OCI-LY3 (cell line): Measurements from ENCODE around the gene RAB11FIP5.

Experiments used
- H2AFZ ChIP-seq: fragments of 200-600, 300-600 bp; shearing (Covaris generic); 2 replicates; pipeline ENCODE4 v1.6.0; 2014; ENCODE audit warnings: antibody characterized with exemption, low read depth, low read length
- H3K27ac ChIP-seq: fragments of 200-600, 300-600 bp; sonication (generic); 2 replicates; pipeline ENCODE4 v1.5.1; 2014; ENCODE audit warnings: mild to moderate bottlenecking, low read length, moderate library complexity, mixed read lengths
- H3K27me3 ChIP-seq: fragments of 200-600, 300-600 bp; sonication (generic); 2 replicates; pipeline ENCODE4 v1.6.1; 2014; ENCODE audit warnings: low read depth, low read length, mixed read lengths
- H3K36me3 ChIP-seq: fragments of 200-600, 300-600 bp; sonication (generic); replicated peaks from 2 replicates; pipeline ENCODE3; 2014; ENCODE audit warnings: low read depth, low read length, mixed read lengths
- H3K4me1 ChIP-seq: fragments of 300-600, 200-600 bp; sonication (generic); 2 replicates; pipeline ENCODE4 v1.6.1; 2014; ENCODE audit warnings: low read length, mixed read lengths
- H3K4me2 ChIP-seq: fragments of 200-600, 300-600 bp; sonication (generic); 2 replicates; pipeline ENCODE4 v1.6.1; 2014; ENCODE audit warnings: low read length, mixed read lengths
- H3K4me3 ChIP-seq: fragments of 300-600, 200-600 bp; sonication (generic); 2 replicates; pipeline ENCODE4 v1.5.1; 2014; ENCODE audit warnings: antibody characterized with exemption, mild to moderate bottlenecking, low read length, moderate library complexity
- H3K79me2 ChIP-seq: fragments of 300-600, 200-600 bp; shearing (Covaris generic); 2 replicates; pipeline ENCODE4 v1.6.1; 2014; ENCODE audit warnings: mild to moderate bottlenecking, low read length, mixed read lengths
- H3K9ac ChIP-seq: fragments of 300-600, 200-600 bp; shearing (Covaris generic); 2 replicates; pipeline ENCODE4 v1.6.0; 2014; ENCODE audit warnings: mild to moderate bottlenecking, low read length, moderate library complexity
- H3K9me3 ChIP-seq: fragments of 200-600, 300-600 bp; shearing (Covaris generic); 2 replicates; pipeline ENCODE4 v1.6.1; 2014; ENCODE audit warnings: low read length, mixed read lengths; ENCODE audit not compliant: insufficient read depth
- H4K20me1 ChIP-seq: fragments of 200-600, 300-600 bp; sonication (generic); 2 replicates; pipeline ENCODE4 v1.6.1; 2016; ENCODE audit warnings: low read length, mixed read lengths; ENCODE audit not compliant: insufficient read depth
- EZH2phosphoT487 ChIP-seq: fragments of 200-600 bp; shearing (Covaris generic); IDR thresholded peaks from 2 replicates; pipeline ENCODE4 v1.6.1; 2018; ENCODE audit warnings: antibody characterized with exemption, mixed run types, low read depth
- TF ChIP-seq, protein P1 (sequence below): fragments of 200-600, 300-600 bp; sonication (generic); IDR thresholded peaks from 2 replicates; pipeline ENCODE4 v1.5.1; 2014; ENCODE audit warnings: antibody characterized with exemption, low read length, low read depth

The RAB11FIP5 gene, protein sequence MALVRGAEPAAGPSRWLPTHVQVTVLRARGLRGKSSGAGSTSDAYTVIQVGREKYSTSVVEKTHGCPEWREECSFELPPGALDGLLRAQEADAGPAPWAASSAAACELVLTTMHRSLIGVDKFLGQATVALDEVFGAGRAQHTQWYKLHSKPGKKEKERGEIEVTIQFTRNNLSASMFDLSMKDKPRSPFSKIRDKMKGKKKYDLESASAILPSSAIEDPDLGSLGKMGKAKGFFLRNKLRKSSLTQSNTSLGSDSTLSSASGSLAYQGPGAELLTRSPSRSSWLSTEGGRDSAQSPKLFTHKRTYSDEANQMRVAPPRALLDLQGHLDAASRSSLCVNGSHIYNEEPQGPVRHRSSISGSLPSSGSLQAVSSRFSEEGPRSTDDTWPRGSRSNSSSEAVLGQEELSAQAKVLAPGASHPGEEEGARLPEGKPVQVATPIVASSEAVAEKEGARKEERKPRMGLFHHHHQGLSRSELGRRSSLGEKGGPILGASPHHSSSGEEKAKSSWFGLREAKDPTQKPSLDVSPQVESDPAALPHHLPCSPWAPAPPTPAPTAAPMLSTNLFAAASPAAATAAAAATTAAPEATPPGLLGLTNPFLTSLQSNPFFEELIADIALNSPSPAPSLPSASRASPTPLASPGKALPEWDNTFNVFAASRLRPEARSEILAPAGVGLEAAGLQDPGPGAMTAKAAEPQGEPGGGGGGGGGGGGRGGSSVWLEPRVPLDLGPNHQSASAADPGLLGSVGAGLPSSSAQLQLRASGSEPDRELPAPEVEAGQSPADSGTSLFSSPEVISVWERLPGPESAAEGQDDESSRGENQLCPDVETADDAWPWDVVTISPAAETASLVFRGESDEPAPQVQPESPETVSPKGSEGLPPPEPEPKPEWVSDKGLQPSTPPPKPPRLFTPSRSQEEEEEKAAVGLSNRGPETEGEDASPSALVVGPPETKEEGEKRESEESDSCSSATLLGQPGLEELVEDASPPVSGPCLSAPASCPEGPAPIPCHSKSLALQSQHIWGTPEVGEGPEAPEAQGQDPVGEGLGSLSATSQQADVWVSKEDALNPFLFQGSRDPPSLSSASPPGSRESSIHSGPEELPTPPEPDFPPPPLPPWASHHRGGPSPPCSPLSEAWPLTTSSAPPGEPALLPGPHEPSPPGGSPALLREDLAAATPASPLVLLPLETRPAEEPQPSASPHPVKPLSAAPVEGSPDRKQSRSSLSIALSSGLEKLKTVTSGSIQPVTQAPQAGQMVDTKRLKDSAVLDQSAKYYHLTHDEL (N-terminal part only)

DNA sequence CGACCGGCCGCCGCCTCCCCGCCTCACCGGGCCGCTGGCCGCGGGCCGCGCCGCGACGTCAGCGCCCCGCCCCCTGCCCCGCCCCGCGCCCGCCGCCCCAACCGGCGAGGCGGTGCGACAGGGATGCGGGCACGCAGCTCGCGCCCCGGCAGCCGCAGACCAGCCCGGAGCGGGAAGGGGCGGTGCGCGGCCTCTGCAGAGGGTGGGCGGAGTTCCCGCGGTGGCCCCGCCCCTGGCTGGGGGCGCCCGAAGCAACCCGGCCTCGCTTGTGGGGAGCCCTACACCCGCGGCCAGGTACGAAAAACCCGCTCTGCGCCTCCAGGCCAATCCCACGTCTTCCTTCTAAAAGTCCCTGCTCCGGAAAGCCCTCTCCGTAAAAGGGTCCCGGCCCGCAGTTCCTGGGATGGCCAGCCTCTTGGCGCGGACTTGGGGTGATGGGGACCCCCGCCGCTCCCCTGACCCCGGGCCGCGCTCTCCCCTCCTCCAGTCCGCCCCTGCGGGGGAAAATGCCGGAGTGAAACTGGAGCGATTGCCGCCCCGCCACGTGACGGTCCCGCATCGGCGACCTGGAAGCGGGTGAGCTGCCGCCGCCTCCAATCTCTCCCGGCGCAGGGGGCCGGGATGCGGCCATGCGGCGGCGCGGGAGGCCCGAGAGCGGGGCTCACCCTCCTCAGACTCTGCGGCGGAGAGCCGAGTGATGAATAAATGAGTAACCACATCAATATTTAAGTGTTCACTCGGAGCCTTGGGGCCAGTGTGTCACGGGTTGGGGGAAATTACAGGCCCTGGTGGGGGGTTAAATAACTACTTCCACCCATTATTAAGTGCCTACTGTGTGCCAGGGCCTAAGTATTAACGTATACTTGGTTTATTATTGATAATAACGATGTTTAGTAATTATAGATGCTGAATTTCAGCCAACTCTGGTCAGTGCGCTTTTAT is at the start of gene RAB11FIP5:
RAB11FIP5 (minus strand) TSS at position 36 of the 942 bp plus-strand sequence. CDS start 171 bp downstream, outside the sequence.
- Histone ChIP-seq H3K4me2 (peak within 1 kb of the TSS; percentile 84), H2AFZ (peak within 1 kb of the TSS; percentile 99), H3K4me3 (peak within 1 kb of the TSS; percentile 98), H3K27ac (no peak within 1 kb of the TSS), H3K9me3 (no peaks in the 10 kb centered on the region), H3K79me2 (no peaks in the 10 kb centered on the region), H3K4me1 (peaks cover 4% of the 10 kb centered on the region; the same call in 1 of the 2 replicates), H3K36me3 (peaks cover 3% of the 10 kb centered on the region), H3K9ac (peak within 1 kb of the TSS; percentile 90), H4K20me1 (no peaks in the 10 kb centered on the region), H3K27me3 (no peaks in the 10 kb centered on the region)
- TF ChIP-seq EZH2phosphoT487, result no peak
- TF ChIP-seq, protein P1, sequence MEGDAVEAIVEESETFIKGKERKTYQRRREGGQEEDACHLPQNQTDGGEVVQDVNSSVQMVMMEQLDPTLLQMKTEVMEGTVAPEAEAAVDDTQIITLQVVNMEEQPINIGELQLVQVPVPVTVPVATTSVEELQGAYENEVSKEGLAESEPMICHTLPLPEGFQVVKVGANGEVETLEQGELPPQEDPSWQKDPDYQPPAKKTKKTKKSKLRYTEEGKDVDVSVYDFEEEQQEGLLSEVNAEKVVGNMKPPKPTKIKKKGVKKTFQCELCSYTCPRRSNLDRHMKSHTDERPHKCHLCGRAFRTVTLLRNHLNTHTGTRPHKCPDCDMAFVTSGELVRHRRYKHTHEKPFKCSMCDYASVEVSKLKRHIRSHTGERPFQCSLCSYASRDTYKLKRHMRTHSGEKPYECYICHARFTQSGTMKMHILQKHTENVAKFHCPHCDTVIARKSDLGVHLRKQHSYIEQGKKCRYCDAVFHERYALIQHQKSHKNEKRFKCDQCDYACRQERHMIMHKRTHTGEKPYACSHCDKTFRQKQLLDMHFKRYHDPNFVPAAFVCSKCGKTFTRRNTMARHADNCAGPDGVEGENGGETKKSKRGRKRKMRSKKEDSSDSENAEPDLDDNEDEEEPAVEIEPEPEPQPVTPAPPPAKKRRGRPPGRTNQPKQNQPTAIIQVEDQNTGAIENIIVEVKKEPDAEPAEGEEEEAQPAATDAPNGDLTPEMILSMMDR, result no peak

DNA sequence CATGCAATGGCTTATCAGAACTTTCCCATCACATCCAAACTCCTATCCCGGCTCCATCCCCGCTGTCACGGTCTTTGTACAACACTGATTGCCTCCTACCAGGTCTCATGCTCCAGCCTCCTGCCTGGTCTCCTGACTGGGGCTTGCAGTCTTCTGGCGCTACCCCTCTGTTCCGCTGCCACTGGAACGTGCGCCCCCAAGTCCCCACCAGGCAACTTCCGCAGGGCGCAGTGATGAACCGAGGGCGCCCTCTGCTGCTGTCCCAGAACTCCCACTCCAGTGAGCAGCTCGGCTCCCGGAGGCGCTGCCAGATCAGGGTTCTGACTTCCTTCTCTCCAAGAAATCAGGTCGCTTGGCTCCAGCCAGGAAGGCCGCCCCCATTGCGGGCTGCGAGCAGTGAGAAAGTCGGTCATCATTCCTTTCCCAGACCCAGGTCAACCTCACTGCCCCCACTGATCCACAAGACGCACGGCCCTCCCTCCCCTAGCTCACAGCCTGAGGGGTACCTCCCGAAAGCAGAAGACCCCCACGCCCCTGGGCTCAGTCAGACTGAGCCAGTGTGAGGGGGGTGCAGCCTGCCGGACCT is 43.9 kb upstream of the RAB11FIP5 start:
- peak overlapping the region; percentile 57 for H3K4me2 ChIP-seq
- H2AFZ ChIP-seq, result peak overlapping the region; percentile 67; the same call in 1 of the 2 replicates
- H3K27me3 ChIP-seq, result peaks cover 15% of the 10 kb centered on the region; the same call in 1 of the 2 replicates
- H3K4me1 ChIP-seq, result no peaks in the 10 kb centered on the region
- TF ChIP-seq, protein P1, result peak; percentile 83
- no peak for TF ChIP-seq EZH2phosphoT487
- H3K27ac ChIP-seq, result no peak overlapping the region
- H4K20me1 ChIP-seq, result no peaks in the 10 kb centered on the region
- H3K4me3 ChIP-seq, result peak overlapping the region; percentile 40
- no peaks in the 10 kb centered on the region for H3K9me3 ChIP-seq
- H3K36me3 ChIP-seq, result no peaks in the 10 kb centered on the region
- no peak overlapping the region for H3K9ac ChIP-seq
- H3K79me2 ChIP-seq, result no peaks in the 10 kb centered on the region

DNA sequence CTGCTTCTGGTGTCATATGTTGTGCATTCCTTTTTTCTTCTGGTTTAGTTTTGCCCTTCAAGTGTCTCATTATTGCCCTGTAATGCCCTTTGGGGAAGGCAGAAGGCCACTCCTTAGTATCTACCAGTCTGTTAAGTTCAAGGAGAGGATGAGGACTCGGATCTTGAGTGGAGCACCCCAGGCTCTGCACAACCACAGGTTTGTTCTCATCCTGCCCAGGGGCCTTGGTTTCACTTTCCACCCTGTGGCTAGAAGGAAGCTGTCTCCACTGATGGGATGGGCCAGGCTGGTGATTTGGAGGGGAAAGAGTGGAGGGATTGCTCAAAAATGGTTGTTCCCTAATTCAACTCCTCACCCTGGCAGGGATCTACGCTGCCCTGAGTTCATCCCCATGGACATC is 30.2 kb upstream of the RAB11FIP5 start:
- Histone ChIP-seq H3K79me2 (no peaks in the 10 kb centered on the region), H2AFZ (no peak overlapping the region)

More for the DNA sequence above, 30.2 kb upstream of the RAB11FIP5 start:
- Histone ChIP-seq H4K20me1 (no peaks in the 10 kb centered on the region), H3K27me3 (no peaks in the 10 kb centered on the region), H3K36me3 (no peaks in the 10 kb centered on the region), H3K27ac (no peak overlapping the region), H3K4me1 (no peaks in the 10 kb centered on the region), H3K9me3 (no peaks in the 10 kb centered on the region), H3K4me3 (no peak overlapping the region), H3K9ac (no peak overlapping the region), H3K4me2 (no peak overlapping the region)
- TF ChIP-seq EZH2phosphoT487, result no peak
- TF ChIP-seq, protein P1, result no peak
